Stimulated activated CD4-positive, alpha-beta T cell treated with anti-CD3 and anti-CD28 coated beads, Interleukin-12 subunit alpha, Interleukin-12 subunit beta, amount 100 ng/mL, for 4 hours (primary cell): Measurements from ENCODE around the gene HIPK3.
A peak's percentile ranks its signal among the peaks of the same experiment; 100 is the strongest.
"Not testable (repeated sequence)": the region's sequence is repeated elsewhere in the genome, so short reads cannot be mapped to it uniquely, and the experiment has no call there.

ENCODE experiments used
- DNase-seq: peaks from one replicate; pipeline ENCODE4 v3.0.0-alpha.2; 2020

Gene HIPK3

DNA sequence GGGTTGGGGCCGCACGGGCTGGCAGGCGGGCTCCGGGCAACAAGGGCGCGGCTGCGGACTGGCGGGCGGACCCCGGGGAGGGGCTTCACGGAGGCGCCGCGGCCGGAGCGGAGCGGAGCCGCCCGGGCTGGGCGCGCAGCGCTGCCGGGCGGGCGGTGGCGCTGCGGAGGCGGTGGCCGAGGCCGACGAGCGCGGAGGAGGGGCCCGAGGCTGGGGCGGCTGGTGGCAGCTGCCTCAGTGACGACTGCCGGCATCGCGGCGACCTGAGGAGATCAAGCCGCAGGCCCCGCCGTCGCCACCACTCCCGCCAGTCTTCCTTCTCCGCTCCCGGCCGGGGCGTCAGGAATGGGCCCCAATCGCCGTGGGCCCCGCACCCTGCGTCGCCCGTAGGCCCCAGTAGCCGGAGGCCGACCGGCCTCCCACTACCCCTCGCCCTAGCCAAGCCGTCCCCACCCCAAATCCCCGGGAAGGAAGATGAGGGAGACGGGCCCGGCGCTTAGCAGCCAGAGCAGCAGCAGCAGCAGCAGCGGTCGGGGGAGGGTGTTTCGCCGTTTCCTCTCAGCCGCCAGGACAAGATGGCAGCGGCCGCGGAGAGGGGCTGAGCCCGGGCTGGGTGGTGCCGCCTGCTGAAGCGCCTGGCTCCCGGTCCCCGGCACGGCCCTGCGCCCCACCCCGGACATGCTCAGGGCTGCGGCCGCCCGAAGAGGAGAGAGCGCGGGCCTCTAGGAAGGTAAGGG is at the start of gene HIPK3:
Gene HIPK3, plus strand, starts transcription at position 222 of the 737 bp plus-strand sequence.
- peak; percentile 71 for DNase-seq

- DNase-seq = no peak
Measured at GRCh38 chr11:33207408-33207985, 49.7 kb upstream of the HIPK3 start.

- no peak for DNase-seq
Measured at GRCh38 chr11:33208150-33208549, 49.0 kb upstream of the HIPK3 start.

- DNase-seq = no peak
Measured at GRCh38 chr11:33211153-33211552, 46.0 kb upstream of the HIPK3 start.

DNA sequence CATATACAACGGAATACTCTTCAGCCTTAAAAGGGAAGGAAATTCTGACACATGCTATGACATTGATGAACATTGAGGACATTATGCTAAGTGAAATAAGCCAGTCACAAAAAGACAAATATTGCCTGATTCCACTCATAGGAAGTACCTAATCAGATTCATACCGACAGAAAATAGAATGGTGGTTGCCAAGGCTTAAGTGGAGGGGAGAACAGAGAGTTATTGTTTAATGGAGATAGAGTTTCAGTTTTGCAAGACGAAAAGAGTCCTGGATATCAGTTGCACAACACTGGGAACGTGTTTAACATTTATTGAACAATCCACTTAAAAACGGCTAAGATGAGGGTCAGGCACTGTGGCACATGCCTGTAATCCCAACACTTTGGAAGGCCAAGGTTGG is 45.6 kb upstream of the HIPK3 start:
- no peak for DNase-seq

DNA sequence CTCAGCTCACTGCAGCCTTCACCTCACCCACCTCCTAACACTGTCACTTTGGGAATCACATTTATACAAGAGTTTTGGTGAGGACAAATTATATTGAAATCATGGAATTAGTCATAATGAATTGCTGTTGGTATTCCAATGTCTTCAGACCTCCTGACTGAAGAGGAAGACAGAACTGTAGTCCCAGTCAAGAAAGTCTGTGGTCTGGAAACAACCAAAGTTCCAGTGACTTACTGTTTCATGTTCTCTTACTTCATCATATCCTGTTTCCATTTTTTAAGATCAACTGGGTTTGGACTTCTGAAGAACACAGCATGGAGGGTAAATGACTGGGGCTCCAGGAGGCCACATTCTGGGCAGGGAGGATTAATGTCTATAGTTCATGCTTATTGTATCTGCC is 43.0 kb upstream of the HIPK3 start:
- no peak for DNase-seq

GRCh38 chr11:33214767-33215166 is 42.4 kb upstream of the HIPK3 start:
- no peak for DNase-seq

DNA sequence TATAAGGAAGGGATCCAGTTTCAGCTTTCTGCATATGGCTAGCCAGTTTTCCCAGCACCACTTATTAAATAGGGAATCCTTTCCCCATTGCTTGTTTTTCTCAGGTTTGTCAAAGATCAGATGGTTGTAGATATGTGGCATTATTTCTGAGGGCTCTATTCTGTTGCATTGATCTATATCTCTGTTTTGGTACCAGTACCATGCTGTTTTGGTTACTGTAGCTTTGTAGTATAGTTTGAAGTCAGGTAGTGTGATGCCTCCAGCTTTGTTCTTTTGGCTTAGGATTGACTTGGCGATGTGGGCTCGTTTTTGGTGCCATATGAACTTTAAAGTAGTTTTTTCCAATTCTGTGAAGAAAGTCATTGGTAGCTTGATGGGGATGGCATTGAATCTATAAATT is 40.5 kb upstream of the HIPK3 start:
- not testable (repeated sequence) for DNase-seq

- no peak for DNase-seq
Measured at GRCh38 chr11:33222052-33222750, 35.0 kb upstream of the HIPK3 start.

- DNase-seq = no peak
Measured at GRCh38 chr11:33225371-33225770, 31.8 kb upstream of the HIPK3 start.

DNA sequence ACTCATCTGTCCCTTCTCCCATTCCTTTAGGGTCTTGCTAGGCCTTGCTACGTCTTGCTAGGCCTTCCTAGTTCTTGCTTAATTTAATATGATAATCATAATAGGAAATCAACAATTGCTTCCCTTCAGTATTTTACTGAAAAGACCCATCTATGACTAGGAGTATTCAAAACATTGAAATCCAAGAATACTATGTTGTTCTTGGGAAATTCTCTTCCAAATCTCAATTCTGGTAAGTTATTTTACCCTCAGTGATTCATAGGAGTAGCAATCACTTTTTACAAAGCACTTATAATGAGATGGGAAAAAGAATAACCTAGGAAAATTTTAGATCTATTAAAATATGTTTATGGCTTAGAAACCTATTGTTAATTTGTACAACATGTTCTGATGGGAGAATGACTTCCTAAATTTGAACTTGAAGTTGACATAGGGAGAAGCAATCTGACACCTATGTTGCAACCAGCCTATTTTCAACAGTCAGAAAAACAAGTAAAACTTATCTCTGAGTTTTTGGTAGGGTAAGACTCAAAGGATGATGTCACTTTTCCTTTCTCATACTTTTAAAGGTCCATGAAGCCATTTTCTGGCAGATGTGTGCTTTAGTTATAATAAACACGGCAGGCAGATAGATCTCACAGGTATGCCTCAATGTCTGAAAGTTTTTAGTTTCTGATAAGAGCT is 29.5 kb upstream of the HIPK3 start:
- DNase-seq = no peak

GRCh38 chr11:33234397-33235190 is 22.6 kb upstream of the HIPK3 start:
- DNase-seq = no peak

DNA sequence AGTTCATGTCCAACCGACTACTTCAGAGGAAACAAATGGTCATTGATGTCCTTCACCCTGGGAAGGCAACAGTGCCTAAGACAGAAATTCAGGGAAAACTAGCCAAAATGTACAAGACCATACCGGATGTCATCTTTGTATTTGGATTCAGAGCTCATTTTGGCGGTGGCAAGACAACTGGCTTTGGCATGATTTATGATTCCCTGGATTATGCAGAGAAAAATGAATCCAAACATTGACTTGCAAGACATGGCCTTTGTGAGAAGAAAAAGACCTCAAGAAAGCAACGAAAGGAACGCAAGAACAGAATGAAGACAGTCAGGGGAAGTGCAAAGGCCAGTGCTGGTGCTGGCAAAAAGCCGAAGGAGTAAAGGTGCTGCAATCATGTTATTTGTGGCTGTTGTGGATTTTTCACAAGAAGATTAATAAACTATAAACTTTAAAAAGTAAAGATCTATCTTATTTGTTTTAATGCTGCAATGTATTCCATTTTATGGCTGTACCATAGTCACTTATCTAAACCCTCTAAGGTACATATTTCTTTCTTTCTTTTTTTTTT is 20.1 kb upstream of the HIPK3 start:
- DNase-seq = no peak

DNA sequence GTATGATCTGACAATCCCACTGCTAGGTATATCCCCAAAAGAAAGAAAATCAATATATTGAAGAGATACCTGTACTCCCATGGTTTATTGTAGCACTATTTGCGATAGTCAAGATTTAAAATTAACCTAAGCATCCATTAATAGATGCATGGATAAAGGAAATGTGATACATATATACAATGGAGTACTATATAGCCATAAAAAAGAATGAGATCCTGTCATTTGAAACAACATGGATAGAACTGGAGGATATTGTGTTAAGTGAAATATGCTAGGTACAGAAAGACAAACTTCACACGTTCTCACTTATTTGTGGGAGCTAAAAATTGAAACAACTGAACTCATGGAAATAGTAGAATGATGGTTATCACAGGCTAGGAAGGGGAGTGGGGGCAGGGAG is 14.6 kb upstream of the HIPK3 start:
- no peak for DNase-seq

- DNase-seq = not testable (repeated sequence)
Measured at GRCh38 chr11:33243654-33244053, 13.5 kb upstream of the HIPK3 start.

DNA sequence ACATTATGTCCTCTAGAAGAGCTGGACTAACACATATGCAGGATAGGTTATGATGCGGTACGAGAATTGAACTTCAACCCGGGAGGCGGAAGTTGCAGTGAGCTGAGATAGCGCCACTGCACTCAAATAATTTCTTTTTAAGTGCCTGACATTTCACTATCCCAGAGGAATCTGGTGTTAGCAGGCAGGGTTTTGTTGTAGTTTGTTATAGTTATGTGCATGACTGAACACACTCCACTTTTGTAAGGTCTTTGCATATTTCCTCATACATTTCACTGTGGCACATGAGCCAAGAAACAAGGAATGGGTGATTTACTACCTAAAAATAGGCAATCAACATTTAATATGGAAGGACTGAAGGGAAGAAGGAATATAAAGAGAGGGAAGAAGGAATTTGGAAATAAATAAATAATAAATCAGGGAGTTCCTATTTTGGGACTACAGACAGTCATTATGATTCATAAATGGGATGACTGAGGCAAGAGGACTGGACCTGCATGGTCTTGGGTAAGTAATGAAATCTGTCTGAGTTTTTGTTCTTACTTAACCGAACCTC is 8.7 kb upstream of the HIPK3 start:
- DNase-seq = no peak

- no peak for DNase-seq
Measured at GRCh38 chr11:33256031-33256812, 959 bp upstream of the HIPK3 start.

DNA sequence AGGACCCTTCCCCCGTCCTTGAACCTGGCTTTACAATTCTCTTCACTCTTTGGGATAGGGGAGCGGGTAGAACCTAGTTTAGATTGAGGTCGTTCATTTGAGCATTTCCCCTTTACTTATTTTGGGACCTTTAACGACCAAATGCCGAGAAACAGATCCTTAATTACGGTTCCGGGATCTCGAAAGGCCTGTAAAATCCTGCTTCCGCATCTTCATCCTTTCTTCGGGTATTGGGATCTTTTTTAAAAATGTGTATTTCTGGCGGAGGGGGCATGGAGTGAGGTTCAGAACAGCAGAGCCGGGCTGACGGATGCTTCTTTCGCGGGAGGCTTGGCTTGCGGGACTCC is 395 bp upstream of the HIPK3 start:
- DNase-seq = no peak

- DNase-seq = peak; percentile 65
Measured at GRCh38 chr11:33257897-33258630, 883 bp downstream of the HIPK3 start.

DNA sequence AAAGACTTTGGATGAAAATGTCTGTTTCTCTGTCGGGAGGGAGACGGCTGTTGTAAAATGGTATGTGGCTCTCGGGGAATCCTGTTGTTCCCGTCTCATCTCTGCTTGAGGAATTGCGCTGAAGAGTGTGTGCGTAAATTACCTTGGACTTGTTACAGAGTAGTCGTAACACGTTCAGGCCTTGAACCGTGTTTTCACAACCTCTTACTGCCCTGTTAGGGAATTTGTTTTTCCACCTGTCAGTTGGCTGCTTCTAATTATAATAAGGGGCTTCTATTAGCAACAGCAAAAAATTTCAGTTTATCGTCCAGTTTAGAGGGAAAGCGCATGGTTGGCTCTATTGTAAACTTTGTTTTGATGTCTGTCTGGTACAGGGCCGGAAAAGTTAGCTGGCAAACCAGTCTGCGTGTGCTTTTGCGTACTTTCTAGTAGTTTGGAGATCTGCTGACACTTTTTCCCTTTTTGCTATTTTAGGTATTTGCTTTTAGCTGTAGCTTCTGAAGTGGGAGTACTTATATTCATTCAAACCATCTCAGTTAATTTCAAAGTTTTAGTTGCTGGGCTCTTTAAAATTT is 1.5 kb downstream of the HIPK3 start:
- DNase-seq = no peak
